ENCODE measurements around the gene SUPT6H. TPM values are rescaled to one million over a fixed set of nuclear protein-coding genes. Genes with fewer than 3 reads are reported as not detected.

The SUPT6H gene
- total and polyA plus RNA-seq, 2 experiments from 2014 or later: 26.5 to 39.7 TPM

DNA sequence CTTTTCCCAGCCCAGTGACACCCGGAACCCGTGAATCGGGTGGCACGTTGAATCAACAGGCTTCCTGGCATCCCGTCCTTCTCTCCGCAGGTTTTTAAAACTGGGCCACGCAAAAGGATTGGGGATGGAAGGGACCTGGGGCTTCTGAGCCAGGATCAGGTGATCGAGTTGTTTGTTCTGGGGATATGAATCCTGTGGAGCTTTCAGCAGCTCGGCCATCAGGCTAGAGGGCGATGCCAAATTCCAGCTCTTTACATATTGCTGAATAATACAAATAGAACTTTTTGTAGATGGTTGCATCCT is 473 bp downstream of the SUPT6H start:
- no peaks in the 10 kb centered on the region for H3K9me2 ChIP-seq (ENCODE audit: insufficient read depth)
- 0 out of 2 replicates have a peak, but pooled peaks cover 4% of the 10 kb centered on the region for H3F3A ChIP-seq (ENCODE audit: insufficient read depth)
- in situ Hi-C loops (cut with MboI): no loop called here
- H3K79me2 ChIP-seq (ENCODE audit: insufficient read depth): peaks cover 99% of the 10 kb centered on the region
- peak overlapping the region; percentile 96 for H3K27ac ChIP-seq
- no peaks in the 10 kb centered on the region for H3K9me3 ChIP-seq (ENCODE audit: low read depth)
- peak overlapping the region; percentile 90 for H3K4me2 ChIP-seq (ENCODE audit: unreplicated experiment)
- peak overlapping the region; percentile 96 for H3K4me3 ChIP-seq
- no peaks in the 10 kb centered on the region; the same call in 1 of the 2 replicates for H4K20me1 ChIP-seq (ENCODE audit: insufficient read depth)
- no peak for DNase-seq
- no peaks in the 10 kb centered on the region for H3K36me3 ChIP-seq (ENCODE audit: low read depth)
- WGBS, 2 experiments (ENCODE audit: low coverage in 1 of 2, low lambda C conversion rate in 2 of 2, missing lambda C conversion rate in 2 of 2): 1 to 2% methylated on average over 10 of the region's 10 CpGs
- peak overlapping the region; percentile 97 for H2AFZ ChIP-seq
- peaks cover 23% of the 10 kb centered on the region for H3K4me1 ChIP-seq (ENCODE audit: insufficient read depth)
- no peaks in the 10 kb centered on the region for H3K27me3 ChIP-seq (replicated peaks; ENCODE audit: insufficient read depth)
- no peak for TF ChIP-seq EZH2phosphoT487 (IDR thresholded peaks at IDR 0.05; ENCODE audit: insufficient read depth, low read depth)
- TF ChIP-seq EZH2 (IDR thresholded peaks at IDR 0.05; ENCODE audit: insufficient read depth, poor library complexity, severe bottlenecking): no peak
- H3K9ac ChIP-seq: peak overlapping the region; percentile 98

DNA sequence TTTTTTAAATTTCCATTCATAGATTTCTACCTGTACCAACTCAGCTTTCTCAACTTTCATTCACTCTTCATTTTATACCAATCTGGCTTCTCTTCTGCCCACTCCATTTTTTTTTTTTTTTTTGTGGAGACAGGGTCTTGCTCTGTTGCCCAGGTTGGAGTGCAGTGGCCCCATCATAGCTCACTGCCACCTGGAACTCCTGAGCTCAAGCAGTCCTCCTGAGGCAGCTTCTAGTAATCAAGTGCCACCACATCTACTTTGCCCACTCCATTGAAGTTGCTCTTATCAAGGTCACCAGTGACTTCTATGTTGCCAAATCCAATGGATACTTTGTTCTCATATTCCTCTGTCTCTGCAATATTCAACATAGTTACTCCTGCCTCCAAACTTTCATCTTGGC is 1.7 kb downstream of the SUPT6H start:
- H4K20me1 ChIP-seq (ENCODE audit: insufficient read depth): peaks cover 7% of the 10 kb centered on the region; the same call in 1 of the 2 replicates
- H3K9ac ChIP-seq: peak overlapping the region; percentile 98; the same call in 1 of the 2 replicates
- H3K4me2 ChIP-seq (ENCODE audit: unreplicated experiment): peak overlapping the region; percentile 90
- H3K4me3 ChIP-seq: peak overlapping the region; percentile 96
- no peak overlapping the region; the same call in 1 of the 2 replicates for H3K27ac ChIP-seq
- H2AFZ ChIP-seq: no peak overlapping the region
- H3K9me3 ChIP-seq (ENCODE audit: low read depth): no peaks in the 10 kb centered on the region
- H3K79me2 ChIP-seq (ENCODE audit: insufficient read depth): peaks cover 99% of the 10 kb centered on the region
- H3F3A ChIP-seq (ENCODE audit: insufficient read depth): 0 out of 2 replicates have a peak, but pooled peaks cover 9% of the 10 kb centered on the region
- H3K9me2 ChIP-seq (ENCODE audit: insufficient read depth): no peaks in the 10 kb centered on the region
- peaks cover 23% of the 10 kb centered on the region for H3K4me1 ChIP-seq (ENCODE audit: insufficient read depth)
- H3K36me3 ChIP-seq (ENCODE audit: low read depth): peaks cover 4% of the 10 kb centered on the region; the same call in 1 of the 2 replicates
- in situ Hi-C loops (cut with MboI): no loop called here
- no peak for TF ChIP-seq EZH2phosphoT487 (IDR thresholded peaks at IDR 0.05; ENCODE audit: insufficient read depth, low read depth)
- no peak for TF ChIP-seq EZH2 (IDR thresholded peaks at IDR 0.05; ENCODE audit: insufficient read depth, poor library complexity, severe bottlenecking)
- H3K27me3 ChIP-seq (replicated peaks; ENCODE audit: insufficient read depth): no peaks in the 10 kb centered on the region
- DNase-seq: no peak

DNA sequence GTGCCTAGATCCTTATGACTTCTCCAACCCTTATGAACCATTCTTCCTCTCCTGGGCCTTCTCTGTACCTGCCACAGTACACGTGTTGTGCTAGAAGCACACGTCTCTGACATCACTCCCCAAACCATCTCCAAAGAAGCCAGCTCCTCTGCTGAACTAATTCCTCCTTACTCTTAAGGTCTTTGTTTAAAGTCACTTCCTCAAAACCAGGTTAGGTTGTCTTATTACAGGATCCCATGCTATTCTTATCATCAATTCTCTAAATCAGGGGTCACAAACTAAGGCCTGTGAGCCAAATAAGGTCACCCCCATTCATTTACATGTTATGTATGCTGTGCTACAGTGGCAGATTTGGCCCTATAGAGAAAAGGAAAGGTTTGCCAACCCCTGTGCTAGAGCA is 4.0 kb downstream of the SUPT6H start:
- H3K4me2 ChIP-seq (ENCODE audit: unreplicated experiment): no peak overlapping the region
- peaks cover 7% of the 10 kb centered on the region; the same call in 1 of the 2 replicates for H4K20me1 ChIP-seq (ENCODE audit: insufficient read depth)
- no peak overlapping the region for H3K27ac ChIP-seq
- H2AFZ ChIP-seq: no peak overlapping the region
- DNase-seq: no peak
- H3K4me1 ChIP-seq (ENCODE audit: insufficient read depth): peaks cover 16% of the 10 kb centered on the region
- peaks cover 15% of the 10 kb centered on the region for H3K36me3 ChIP-seq (ENCODE audit: low read depth)
- WGBS, 2 experiments (ENCODE audit: low coverage in 1 of 2, low lambda C conversion rate in 2 of 2, missing lambda C conversion rate in 2 of 2): 82 to 92% methylated on average over 2 of the region's 2 CpGs
- no peaks in the 10 kb centered on the region for H3K27me3 ChIP-seq (replicated peaks; ENCODE audit: insufficient read depth)
- no peak overlapping the region for H3K9ac ChIP-seq
- in situ Hi-C loops (cut with MboI): no loop called here
- peaks cover 99% of the 10 kb centered on the region for H3K79me2 ChIP-seq (ENCODE audit: insufficient read depth)
- no peak for TF ChIP-seq EZH2phosphoT487 (IDR thresholded peaks at IDR 0.05; ENCODE audit: insufficient read depth, low read depth)
- TF ChIP-seq EZH2 (IDR thresholded peaks at IDR 0.05; ENCODE audit: insufficient read depth, poor library complexity, severe bottlenecking): no peak
- 0 out of 2 replicates have a peak, but pooled peaks cover 9% of the 10 kb centered on the region for H3F3A ChIP-seq (ENCODE audit: insufficient read depth)
- no peak overlapping the region for H3K4me3 ChIP-seq
- H3K9me2 ChIP-seq (ENCODE audit: insufficient read depth): no peaks in the 10 kb centered on the region
- H3K9me3 ChIP-seq (ENCODE audit: low read depth): no peaks in the 10 kb centered on the region

DNA sequence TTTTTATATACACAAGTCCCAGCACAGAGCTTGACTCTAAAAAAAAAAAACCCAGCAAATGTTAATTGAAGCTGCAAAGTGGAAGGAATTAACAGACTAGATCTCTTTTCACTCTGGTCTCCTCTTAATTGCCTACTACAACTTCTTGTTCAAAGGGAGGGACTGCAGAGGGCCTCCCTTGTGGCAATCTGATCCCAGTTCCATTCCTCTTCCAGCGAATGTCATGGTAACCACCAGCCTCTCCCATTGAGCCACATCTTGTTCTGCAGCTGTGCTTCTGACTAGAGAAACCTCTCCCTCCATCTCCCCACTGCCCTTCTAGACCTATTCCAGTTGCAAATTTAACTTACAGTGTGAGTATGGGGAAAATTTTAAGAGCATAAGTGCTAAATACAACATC is 5.9 kb downstream of the SUPT6H start:
- peaks cover 33% of the 10 kb centered on the region for H3K36me3 ChIP-seq (ENCODE audit: low read depth)
- no peak for DNase-seq
- H3F3A ChIP-seq (ENCODE audit: insufficient read depth): 0 out of 2 replicates have a peak, but pooled peaks cover 5% of the 10 kb centered on the region
- 0 out of 2 replicates have a peak overlapping the region, but pooled peaks have one; percentile 3 for H3K9ac ChIP-seq
- WGBS, 2 experiments (ENCODE audit: low coverage in 1 of 2, low lambda C conversion rate in 2 of 2, missing lambda C conversion rate in 2 of 2): 54 to 69% methylated on average over 1 of the region's 1 CpG
- no peaks in the 10 kb centered on the region for H3K27me3 ChIP-seq (replicated peaks; ENCODE audit: insufficient read depth)
- H4K20me1 ChIP-seq (ENCODE audit: insufficient read depth): peaks cover 7% of the 10 kb centered on the region; the same call in 1 of the 2 replicates
- TF ChIP-seq EZH2 (IDR thresholded peaks at IDR 0.05; ENCODE audit: insufficient read depth, poor library complexity, severe bottlenecking) (no peak), EZH2phosphoT487 (IDR thresholded peaks at IDR 0.05; ENCODE audit: insufficient read depth, low read depth) (no peak)
- H3K4me2 ChIP-seq (ENCODE audit: unreplicated experiment): no peak overlapping the region
- no peaks in the 10 kb centered on the region for H3K9me2 ChIP-seq (ENCODE audit: insufficient read depth)
- in situ Hi-C loops (cut with MboI): no loop called here
- H3K27ac ChIP-seq: no peak overlapping the region
- H3K4me1 ChIP-seq (ENCODE audit: insufficient read depth): peaks cover 14% of the 10 kb centered on the region
- no peaks in the 10 kb centered on the region for H3K9me3 ChIP-seq (ENCODE audit: low read depth)
- peaks cover 97% of the 10 kb centered on the region for H3K79me2 ChIP-seq (ENCODE audit: insufficient read depth)
- no peak overlapping the region for H2AFZ ChIP-seq
- H3K4me3 ChIP-seq: no peak overlapping the region

DNA sequence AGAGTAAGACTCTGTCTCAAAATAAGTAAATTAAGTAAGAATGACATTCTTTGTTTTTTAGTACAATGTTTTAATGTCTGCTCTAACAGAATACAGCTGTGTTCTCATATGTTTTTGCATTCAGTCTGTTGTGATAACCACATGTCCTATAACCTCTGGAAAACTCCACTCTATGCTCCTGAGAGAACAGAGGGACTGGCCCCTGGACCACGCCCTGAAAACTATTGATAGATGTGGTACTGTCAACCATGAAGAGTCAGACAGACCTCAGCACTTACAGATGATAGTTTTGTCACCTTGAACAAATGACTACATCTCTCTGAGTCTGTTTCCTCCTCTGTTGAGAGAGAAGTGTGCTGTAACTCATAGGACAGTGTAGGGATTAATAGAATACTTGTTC is 7.9 kb downstream of the SUPT6H start:
- TF ChIP-seq EZH2 (IDR thresholded peaks at IDR 0.05; ENCODE audit: insufficient read depth, poor library complexity, severe bottlenecking): no peak
- TF ChIP-seq EZH2phosphoT487 (IDR thresholded peaks at IDR 0.05; ENCODE audit: insufficient read depth, low read depth): no peak
- H3K79me2 ChIP-seq (ENCODE audit: insufficient read depth): peaks cover 82% of the 10 kb centered on the region
- DNase-seq: no peak
- no peak overlapping the region for H3K27ac ChIP-seq
- peaks cover 7% of the 10 kb centered on the region; the same call in 1 of the 2 replicates for H4K20me1 ChIP-seq (ENCODE audit: insufficient read depth)
- no peak overlapping the region for H3K4me3 ChIP-seq
- H3K9me2 ChIP-seq (ENCODE audit: insufficient read depth): no peaks in the 10 kb centered on the region
- peaks cover 53% of the 10 kb centered on the region for H3K36me3 ChIP-seq (ENCODE audit: low read depth)
- H3K9ac ChIP-seq: no peak overlapping the region
- in situ Hi-C loops (cut with MboI): no loop called here
- no peak overlapping the region for H2AFZ ChIP-seq
- H3K9me3 ChIP-seq (ENCODE audit: low read depth): no peaks in the 10 kb centered on the region
- H3K4me1 ChIP-seq (ENCODE audit: insufficient read depth): no peaks in the 10 kb centered on the region
- no peaks in the 10 kb centered on the region for H3K27me3 ChIP-seq (replicated peaks; ENCODE audit: insufficient read depth)
- 0 out of 2 replicates have a peak, but pooled peaks cover 5% of the 10 kb centered on the region for H3F3A ChIP-seq (ENCODE audit: insufficient read depth)
- no peak overlapping the region for H3K4me2 ChIP-seq (ENCODE audit: unreplicated experiment)
- WGBS, 2 experiments (ENCODE audit: low coverage in 1 of 2, low lambda C conversion rate in 2 of 2, missing lambda C conversion rate in 2 of 2): 96 to 100% methylated on average over 1 of the region's 1 CpG
